SK-N-DZ (cell line): ENCODE data around the gene TAS2R8. TPM values are rescaled to one million over a fixed set of nuclear protein-coding genes. Genes with fewer than 3 reads are reported as not detected.
"Not testable (repeated sequence)": the region's sequence is repeated elsewhere in the genome, so short reads cannot be mapped to it uniquely, and the experiment has no call there.

Experiments used
- DNase-seq: peaks from one replicate; pipeline ENCODE4 v3.0.0-alpha.2; 2015; ENCODE audit warnings: low spot score
- polyA plus RNA-seq, 2 experiments: library from polyadenylated mRNA; depleted of rRNA; stranded (reverse); fragments of >200 nt; gene quantifications; 2 replicates each; pipeline ENCODE4 v1.2.3, GENCODE V29; 2014

The TAS2R8 gene, protein sequence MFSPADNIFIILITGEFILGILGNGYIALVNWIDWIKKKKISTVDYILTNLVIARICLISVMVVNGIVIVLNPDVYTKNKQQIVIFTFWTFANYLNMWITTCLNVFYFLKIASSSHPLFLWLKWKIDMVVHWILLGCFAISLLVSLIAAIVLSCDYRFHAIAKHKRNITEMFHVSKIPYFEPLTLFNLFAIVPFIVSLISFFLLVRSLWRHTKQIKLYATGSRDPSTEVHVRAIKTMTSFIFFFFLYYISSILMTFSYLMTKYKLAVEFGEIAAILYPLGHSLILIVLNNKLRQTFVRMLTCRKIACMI
- not detected in 2 replicates for polyA plus RNA-seq (2014; cell fraction: cytosol; rRNA removed)
- polyA plus RNA-seq (2014; cell fraction: nucleus; rRNA removed) = not detected in 2 replicates

DNA sequence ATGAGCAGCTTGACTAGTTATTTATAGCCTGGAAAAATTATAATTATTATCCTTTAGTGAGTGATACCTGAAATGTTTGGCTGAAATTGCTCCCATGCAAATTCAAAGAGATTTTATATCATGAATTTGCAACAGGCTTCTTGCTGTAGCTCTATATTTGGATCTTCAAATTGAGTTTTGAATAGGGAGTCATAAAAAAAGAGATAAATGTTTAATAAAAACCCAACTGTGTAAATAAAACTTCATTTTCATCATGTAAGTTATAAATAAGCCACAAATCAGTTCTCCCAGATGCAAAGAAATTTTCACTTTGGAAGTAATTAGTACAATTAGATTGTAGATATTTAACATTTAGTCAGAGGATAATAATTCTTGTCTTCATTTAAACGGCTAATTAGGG lies at the start of gene TAS2R8:
TAS2R8 (minus strand) TSS at position 101 of the 400 bp plus-strand sequence. CDS start 306 bp downstream, outside the sequence.
- no peak for DNase-seq

DNA sequence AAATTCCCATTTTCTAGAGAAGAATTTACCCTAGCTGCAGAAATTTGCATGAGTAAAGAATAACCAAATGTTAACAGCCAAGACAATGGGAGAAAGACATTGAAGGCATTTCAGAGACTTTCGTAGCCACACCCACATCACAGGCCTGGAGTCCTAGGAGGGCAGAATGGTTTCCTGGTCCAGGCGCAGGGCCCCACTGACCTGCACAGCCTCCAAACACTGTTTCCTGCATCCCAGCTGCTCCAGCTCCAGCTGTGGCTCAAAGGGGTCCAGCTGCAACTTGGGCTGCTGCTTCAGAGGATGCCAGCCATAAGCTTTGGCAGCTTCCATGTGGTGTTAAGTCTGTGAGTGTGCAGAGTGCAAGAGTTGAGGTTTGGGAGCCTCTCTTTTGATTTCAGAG lies 48.7 kb upstream of the TAS2R8 start:
- DNase-seq = no peak

DNA sequence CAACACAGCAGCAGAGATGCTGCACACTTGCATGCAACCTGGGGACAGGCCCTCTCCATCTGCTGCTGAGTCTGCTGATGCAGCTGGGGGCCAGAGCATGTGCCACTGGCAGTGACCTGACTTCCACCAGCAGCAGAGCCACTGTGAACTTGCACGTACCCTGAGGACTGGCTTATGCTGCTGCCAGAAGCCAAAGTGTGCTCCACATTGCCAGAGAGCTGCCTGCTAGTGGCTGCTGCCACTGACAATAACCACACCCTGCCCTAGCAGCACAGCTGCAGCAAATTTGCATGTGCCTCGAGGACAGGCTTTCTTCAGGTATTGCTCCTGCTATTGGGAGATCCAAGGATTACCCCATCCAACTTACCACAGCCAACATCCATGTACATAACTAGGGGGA lies 46.7 kb upstream of the TAS2R8 start:
- DNase-seq = peak; percentile 10

DNA sequence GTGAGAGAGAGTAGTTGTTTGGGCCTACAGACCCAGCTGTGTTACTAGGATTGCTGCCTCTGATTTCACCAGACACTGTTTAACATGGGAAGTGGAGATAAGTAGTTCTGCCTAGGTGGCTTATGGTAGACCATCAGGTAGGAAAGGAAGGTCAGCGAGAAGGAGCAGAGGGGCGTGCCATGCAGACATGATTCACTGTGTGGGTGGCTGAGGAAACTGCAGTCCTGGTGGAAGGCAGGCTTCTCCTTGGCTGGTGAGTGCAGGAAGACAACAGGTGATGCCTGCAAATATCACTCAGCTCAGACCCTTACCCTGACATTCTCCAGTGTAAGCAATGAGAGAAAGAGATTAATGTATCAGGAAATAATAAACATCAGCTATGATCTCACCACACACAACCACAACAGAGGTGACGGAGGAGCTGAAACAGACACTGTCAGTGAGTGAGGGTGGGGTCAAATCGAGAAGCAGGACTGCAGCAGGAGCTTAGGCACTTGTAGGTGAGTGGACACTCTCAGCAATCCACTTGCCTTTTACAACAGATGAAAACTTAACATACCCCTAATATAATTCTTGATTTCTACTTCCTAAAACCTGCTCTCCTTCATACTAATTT lies 44.3 kb upstream of the TAS2R8 start:
- DNase-seq = no peak

DNA sequence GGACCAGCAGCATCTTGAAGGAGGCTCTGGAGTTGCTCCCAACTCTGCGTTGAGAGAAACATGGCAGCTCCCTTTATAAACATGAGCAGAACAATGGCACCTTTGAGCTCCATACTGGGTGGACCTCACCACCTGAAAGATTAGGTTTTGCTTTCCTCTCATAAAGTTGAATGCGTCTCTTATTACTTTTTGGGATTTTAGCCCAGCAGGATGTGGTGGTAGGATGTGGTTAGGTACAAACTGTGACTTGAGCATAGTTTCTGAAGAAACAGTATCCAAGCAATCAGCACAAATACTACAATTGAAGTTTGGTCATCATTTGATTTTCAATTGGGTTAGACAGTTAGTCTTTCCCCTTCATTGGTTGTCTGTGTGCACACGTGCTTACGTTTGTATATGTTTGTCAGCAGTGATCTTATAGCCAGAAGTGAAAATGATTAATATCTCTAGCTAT lies 42.4 kb upstream of the TAS2R8 start, which contains the start of gene PRR4:
PRR4 (minus strand) TSS at position 51 of the 454 bp plus-strand sequence; CDS start at position 13, 38 bp downstream.
- no peak for DNase-seq

DNA sequence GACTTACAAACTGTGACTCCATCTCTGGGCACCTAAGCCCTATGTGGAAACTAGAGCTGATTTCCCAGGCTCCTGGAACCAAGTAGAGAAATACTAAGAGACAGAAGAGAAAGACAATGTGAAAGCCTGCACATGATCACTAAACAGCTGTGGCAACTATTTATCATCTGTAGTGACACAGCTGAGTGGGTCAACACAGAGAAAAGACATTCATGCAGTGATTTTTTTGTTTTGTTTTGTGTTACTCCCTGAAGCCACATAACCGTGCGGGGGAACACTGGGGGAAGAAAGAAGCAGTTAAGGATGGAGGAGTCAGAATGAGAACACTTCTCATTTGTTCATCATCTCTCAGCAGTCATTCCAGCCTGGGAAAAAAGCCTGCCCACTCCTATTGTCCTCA lies 40.7 kb upstream of the TAS2R8 start:
- no peak for DNase-seq

DNA sequence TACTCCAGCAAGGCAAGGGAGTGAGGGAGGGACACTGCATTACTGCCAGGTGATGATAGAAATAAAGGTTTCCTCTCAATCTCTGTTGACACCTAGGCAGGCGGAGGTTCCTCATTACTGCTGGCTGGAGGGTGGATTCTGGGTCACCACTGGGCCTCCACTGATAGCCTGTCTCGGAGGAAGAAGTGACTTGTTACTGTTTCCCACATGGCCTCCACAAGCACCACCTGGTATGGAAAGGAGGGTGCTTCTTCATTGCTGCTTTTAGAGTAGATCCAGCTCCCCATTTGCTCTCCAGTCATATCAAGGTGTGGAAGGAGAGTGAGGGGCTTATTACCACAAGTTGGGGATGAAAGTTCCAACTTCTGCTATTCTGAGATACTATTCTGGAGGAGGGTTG lies 35.8 kb upstream of the TAS2R8 start:
- no peak for DNase-seq

DNA sequence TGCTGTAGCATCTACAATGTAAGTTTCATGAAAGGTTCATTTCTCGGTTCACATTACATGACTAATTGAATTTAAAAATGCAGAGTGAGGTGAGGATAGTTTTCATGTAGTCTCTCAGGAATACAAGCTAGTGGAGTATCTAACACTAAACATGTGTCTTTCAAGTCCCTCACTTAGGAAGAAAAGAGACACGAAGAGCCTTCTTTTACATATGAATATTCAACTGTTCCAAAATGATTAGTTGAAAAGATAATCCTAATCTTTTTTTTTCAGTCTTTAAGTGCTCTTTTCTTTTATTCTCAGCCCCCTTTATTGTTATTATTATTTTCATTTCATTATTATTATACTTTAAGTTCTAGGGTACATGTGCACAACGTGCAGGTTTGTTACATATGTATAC lies 31.4 kb upstream of the TAS2R8 start:
- DNase-seq = no peak

DNA sequence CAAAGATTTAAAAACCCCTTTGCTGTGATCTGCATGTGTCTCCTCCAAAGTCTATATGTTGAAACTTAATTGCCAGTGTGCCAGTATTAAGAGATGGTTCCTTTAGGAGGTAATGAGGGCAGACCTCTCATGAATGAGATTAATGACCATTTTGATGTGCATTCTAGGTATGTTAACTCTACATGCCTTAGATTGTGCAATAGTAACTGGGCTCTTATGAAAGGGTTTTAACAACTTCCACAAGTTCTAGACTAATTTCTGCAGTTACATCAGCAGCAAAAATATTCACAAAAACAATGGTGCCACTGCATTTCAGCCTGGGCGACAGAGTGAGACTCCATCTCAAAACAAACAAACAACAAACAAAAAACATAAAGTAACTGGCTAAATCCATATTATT lies 22.9 kb upstream of the TAS2R8 start:
- DNase-seq = no peak

DNA sequence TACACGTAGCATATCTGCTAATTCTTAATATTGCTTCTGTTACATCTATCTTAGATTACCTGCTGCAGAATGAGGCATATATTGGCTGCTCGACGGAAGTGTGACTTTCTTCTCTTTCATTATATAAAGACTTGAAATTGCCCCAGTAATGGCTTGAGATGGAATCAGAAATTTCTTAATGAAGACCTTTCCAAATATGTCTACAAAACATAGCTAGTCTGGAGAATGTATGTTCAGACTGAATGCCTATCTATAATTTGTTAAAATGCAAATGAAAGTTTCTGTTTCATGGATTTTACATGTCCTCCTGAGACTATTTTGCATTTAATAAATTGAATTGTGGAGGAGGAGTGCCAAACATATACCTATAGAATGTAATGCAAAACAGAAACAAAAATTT lies 19.2 kb upstream of the TAS2R8 start, which contains the start of gene TAS2R10:
TAS2R10 (minus strand) TSS at position 101 of the 400 bp plus-strand sequence; CDS start at position 12, 89 bp downstream.
- DNase-seq = no peak

DNA sequence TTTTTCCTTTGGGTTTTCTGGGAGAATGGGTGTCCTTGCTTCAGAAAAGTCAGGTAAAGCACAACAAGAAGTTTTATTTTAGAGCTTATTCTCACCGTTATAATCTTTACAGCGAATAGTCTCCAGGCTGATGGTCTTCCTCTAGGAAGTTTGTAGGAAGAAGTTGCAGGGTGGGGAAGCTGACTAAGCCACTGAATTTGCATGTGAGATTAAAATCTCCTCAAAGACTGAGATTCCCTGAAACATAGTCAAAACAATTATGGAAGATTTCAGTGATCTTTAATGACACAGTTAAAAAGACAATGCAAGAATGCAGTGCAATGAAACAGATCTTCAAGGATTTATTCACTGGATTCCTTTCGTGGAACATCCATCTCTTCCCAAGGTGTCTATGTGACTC lies 17.9 kb upstream of the TAS2R8 start:
- DNase-seq = no peak

DNA sequence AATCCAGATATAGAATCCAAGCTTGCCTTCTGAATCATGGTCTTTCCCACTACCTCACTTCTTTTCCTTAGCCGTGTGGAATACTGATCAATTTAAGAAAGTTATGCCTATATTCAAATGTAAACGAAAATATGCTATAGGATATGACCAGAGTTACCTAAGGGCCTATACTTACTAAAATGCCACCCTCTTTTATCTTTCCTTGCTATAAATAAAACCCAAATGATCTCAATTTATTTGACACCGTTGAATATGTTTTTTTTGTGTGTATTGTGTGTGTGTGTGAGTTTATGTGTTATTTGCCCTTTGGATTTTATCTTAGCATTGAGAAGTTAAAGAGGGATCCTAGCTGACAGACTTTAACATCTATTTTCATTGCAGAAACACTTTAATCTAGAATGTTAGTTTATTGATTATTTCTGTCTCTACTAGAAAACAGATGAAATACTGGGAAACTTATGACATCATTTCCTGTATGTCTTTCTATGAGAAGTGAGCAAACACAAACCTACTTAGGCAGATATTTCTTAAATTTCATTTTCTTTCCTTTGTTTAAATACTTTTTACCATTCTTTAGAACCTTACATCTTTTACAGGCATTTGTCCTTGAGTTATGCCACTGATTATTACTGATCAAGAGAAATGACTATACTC lies 4.9 kb upstream of the TAS2R8 start:
- DNase-seq = no peak

DNA sequence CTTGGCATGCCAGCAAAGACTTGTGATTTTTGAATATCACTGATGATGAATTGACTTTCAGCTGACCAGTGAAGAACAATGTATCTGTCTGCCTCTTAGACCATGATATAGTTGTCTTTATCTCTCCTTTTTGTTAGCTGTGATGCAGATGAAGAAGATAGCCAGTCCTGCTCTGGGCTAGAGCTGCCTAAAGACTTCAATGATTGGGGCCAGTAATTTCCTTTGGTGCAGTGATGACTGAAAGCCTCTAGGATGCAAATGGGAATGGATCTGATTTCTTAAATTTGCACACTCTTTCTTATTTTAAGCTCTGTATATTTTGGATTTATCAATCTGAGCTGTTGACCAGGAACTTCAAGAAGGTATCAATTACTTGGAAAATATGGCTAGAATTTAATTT lies 3.0 kb upstream of the TAS2R8 start, which contains the start of gene TAS2R9:
TAS2R9 (minus strand) TSS at position 101 of the 400 bp plus-strand sequence; CDS start at position 8, 93 bp downstream.
- DNase-seq = no peak

DNA sequence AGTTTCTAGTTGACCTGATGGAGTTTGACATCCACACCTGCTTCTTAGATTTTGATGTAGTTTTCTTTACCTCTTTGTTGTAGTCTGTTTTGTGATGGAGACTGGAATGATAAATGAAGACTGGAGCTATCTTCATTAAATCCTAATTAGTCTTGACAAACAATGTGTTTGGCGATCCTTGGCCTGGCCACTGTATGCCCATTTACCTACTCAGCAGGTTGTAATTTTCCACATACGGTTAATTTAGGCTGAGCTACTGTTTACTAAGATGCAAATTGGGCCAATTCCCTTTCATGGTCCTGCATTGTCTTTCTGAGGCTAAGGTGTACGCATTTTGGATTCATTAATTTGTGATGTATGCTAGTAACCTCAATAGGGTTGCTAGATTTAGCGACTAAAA lies 4.5 kb downstream of the TAS2R8 start, which contains the start of gene TAS2R7:
TAS2R7 (minus strand) TSS at position 41 of the 400 bp plus-strand sequence. CDS start 57 bp downstream, outside the sequence.
- peak; percentile 25 for DNase-seq

DNA sequence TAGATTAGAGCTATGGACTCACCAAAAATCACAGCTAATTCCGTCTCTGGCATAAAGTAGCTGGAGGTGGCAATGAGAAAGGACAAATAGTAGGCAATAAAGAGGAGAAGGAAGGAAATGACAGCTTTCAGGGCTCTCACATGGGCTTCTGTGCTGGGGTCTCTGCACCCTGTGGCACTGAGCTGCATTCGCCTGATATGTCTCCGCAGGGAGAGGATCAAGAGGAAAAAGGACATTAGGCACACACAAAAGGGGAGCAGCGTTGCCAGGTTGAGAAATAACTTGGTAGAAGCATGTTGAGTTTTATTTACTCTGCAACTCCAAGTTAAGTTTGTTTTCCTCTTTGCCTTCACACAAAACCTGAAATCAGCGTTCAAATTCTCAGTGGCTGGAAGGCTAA lies 5.3 kb downstream of the TAS2R8 start:
- DNase-seq = no peak

DNA sequence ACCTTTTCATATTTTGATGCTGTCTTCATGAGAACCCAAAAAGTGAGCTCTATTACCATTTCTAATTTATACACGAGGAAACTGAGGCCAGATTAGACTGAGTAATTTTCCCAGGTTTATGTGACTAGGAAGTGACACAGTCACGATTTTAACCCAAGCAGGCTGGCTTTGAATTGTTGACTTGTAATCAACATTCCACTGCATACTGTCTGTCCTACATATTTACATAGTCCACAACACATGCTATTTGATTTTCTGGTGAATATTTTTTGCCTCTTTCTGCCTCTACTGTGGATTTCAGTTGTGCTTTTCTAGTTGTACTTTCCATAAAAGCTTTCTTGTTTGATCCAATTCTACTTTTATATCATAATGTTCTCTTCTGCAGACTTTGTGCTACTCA lies 12.9 kb downstream of the TAS2R8 start:
- no peak for DNase-seq

DNA sequence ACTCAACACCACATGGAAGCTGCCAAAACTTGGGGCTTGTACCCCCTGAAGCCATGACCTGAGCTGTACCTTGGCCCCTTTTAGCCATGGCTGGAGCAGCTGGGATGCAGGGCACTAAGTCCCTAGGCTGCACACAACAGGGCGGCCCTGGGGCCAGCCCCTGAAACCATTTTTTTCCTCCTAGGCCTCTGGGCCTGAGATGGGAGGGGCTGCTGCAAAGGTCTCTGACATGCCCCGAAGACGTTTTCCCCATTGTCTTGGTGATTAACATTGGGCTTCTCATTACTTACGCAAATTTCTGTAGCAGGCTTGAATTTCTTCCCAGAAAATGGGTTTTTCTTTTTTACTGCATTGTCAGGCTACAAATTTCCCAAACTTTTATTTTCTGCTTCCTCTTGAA lies 15.3 kb downstream of the TAS2R8 start:
- not testable (repeated sequence) for DNase-seq

DNA sequence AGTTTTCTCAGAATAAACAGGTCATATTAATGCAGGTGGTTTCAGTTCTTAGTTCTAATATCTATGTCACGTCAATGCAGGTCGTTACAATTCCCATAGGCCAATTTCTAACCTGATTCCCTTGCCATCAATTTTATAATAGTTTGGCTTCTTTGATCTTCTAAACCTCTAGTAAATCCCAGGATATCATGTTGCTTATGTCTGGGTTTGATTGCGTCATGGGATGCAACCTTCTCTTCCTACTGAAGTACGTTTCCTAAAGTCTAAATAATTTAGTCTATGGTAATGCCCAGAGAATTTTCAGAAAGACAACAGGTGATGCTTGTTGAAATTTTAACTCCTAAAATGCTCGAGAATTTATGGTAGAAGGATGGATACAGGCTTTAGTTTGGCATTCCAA lies 23.8 kb downstream of the TAS2R8 start:
- DNase-seq = no peak

DNA sequence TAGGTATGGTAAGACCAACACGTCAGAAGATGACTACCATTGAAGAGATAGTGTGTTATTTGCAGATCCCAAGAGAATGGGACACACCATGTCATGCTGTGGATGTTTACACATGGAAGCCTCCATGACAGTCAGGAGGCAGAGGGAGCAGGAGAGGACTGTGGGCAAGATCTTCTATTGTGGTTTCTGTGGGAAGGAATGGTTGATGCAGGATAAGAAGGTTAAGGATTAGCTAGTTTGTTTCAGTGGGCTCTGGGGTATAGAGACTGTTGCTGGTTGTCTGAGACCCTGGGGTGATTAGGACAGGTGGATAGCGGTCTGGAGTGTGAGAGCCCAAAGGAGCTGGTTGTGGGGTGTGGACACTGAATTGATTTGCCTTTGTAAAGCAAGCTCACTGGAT lies 28.0 kb downstream of the TAS2R8 start:
- no peak for DNase-seq

DNA sequence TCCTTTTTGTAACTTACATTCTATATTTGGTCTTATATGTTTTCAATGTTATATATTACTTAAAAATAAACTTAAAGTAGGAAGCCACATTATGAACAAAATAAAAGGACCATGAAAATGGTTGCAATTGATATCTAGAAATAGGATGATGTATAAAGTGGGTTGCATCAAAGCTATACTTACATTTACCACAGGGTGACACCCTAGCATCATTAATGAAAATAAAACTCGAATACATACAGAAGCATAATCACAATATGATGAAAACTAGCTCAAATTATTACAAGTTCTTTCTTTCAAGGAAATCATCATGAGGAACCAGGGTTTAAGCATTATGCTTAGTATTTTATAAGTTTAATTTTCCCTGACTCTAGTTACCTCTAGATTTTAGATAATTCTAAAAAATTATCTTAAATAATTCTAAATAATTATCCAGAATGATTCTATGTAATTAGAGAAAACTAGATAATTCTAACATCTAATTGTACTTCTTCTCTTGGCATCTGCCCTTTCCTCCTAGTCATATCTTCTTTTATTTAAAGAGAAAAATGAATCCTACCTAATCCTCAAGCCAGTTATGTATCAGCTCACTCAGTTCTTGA lies 35.9 kb downstream of the TAS2R8 start:
- peak; percentile 37 for DNase-seq

DNA sequence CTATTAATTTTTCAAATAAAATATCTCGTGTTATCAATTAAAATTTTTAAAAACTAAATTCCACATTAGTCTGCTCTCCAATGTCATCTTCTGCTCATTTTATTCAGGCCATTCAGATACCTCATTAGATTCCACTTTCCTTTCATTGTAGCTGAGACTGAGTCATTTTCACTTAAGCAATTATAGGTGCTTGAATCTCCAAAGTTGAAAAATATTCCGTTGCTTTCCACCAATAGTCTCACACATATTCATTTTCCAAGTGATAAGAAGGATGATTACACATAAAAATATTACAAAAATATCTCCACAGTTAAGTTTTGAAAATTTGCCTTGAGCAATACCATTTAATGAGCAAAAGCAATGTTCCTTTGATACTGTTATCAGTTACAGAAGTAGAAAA lies 47.4 kb downstream of the TAS2R8 start:
- no peak for DNase-seq

DNA sequence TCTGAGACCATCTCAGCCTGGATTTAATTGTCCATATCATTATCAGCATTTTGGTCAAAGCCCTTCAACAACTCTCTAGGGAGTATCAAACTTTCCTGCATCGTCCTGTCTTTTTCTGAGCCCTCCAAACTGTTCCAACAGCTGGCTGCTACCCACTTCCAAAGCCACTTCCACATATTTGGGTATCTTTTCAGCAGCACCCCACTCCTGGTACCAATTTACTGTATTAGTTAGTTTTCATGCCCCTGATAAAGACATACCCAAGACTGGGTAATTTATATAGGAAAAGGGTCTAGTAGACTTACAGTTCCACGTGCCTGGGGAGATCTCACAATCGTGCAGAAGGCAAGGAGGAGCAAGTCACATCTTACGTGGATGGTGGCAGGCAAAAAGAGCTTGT lies 50.9 kb downstream of the TAS2R8 start:
- no peak for DNase-seq
